CD4-positive, alpha-beta T cell treated with Interferon gamma for 1 hour (primary cell): ENCODE measurements around the gene SIPA1L3.
A peak's percentile ranks its signal among the peaks of the same experiment; 100 is the strongest.
"Not testable (repeated sequence)": the region's sequence is repeated elsewhere in the genome, so short reads cannot be mapped to it uniquely, and the experiment has no call there.

Source experiments
- DNase-seq: peaks from one replicate; pipeline ENCODE4 v3.0.0-alpha.2; 2020

Gene SIPA1L3

GRCh38 chr19:38224014-38224862 lies 317.2 kb downstream of the SIPA1L3 start, which contains the start of gene DPF1:
Gene DPF1, minus strand, starts transcription at chr19:38224222. Its CDS starts 80 bp downstream, at chr19:38224142.
- DNase-seq, result peak; percentile 41

GRCh38 chr19:38224863-38225218 lies 317.8 kb downstream of the SIPA1L3 start:
- not testable (repeated sequence) for DNase-seq

- DNase-seq, result no peak
Measured at GRCh38 chr19:38227287-38228004, 320.4 kb downstream of the SIPA1L3 start.

GRCh38 chr19:38228005-38228377 lies 321.0 kb downstream of the SIPA1L3 start:
- no peak for DNase-seq

GRCh38 chr19:38228491-38229439 lies 321.8 kb downstream of the SIPA1L3 start:
- no peak for DNase-seq

- DNase-seq, result peak; percentile 70
Measured at GRCh38 chr19:38229585-38230073, 322.6 kb downstream of the SIPA1L3 start.

GRCh38 chr19:38230506-38231133 lies 323.6 kb downstream of the SIPA1L3 start:
- DNase-seq, result not testable (repeated sequence)

GRCh38 chr19:38231918-38232317 lies 324.9 kb downstream of the SIPA1L3 start:
- no peak for DNase-seq

- DNase-seq, result peak; percentile 62
Measured at GRCh38 chr19:38233740-38234251, 326.8 kb downstream of the SIPA1L3 start.

GRCh38 chr19:38234615-38235014 lies 327.6 kb downstream of the SIPA1L3 start:
- no peak for DNase-seq

- no peak for DNase-seq
Measured at GRCh38 chr19:38239816-38240215, 332.8 kb downstream of the SIPA1L3 start.

- no peak for DNase-seq
Measured at GRCh38 chr19:38243279-38243673, 336.3 kb downstream of the SIPA1L3 start.

- no peak for DNase-seq
Measured at GRCh38 chr19:38245826-38246498, 339.0 kb downstream of the SIPA1L3 start.

GRCh38 chr19:38247126-38247525 lies 340.1 kb downstream of the SIPA1L3 start:
- no peak for DNase-seq

GRCh38 chr19:38247734-38248268 lies 340.8 kb downstream of the SIPA1L3 start:
- no peak for DNase-seq

- no peak for DNase-seq
Measured at GRCh38 chr19:38248421-38248820, 341.4 kb downstream of the SIPA1L3 start.

- DNase-seq, result no peak
Measured at GRCh38 chr19:38250428-38250820, 343.4 kb downstream of the SIPA1L3 start.

- DNase-seq, result no peak
Measured at GRCh38 chr19:38250821-38251563, 344.0 kb downstream of the SIPA1L3 start.

GRCh38 chr19:38251564-38252051 lies 344.6 kb downstream of the SIPA1L3 start:
- DNase-seq, result no peak

GRCh38 chr19:38252385-38252784 lies 345.4 kb downstream of the SIPA1L3 start:
- DNase-seq, result no peak
